Osteoblast (primary cell): ENCODE results near the gene UBASH3A. TPM values are rescaled to one million over a fixed set of nuclear protein-coding genes. Genes with fewer than 3 reads are reported as not detected.

Experiments used
- DNase-seq: peaks from one replicate; pipeline ENCODE4 v3.0.0; 2011; ENCODE audit warnings: low spot score, mixed read lengths; ENCODE audit not compliant: insufficient read length; ENCODE audit errors: missing footprints
- H2AFZ ChIP-seq: 2 replicates; pipeline ENCODE4 v1.6.0; 2011; ENCODE audit warnings: mild to moderate bottlenecking, low read length
- H3K27ac ChIP-seq: 2 replicates; pipeline ENCODE4 v1.5.1; 2011; ENCODE audit warnings: mild to moderate bottlenecking, low read depth, low read length, moderate library complexity
- H3K27me3 ChIP-seq: 2 replicates; pipeline ENCODE4 v1.6.0; 2012; ENCODE audit warnings: mild to moderate bottlenecking, control low read depth, inconsistent platforms, low read length, moderate library complexity; ENCODE audit not compliant: insufficient read depth
- H3K36me3 ChIP-seq: 2 replicates; pipeline ENCODE4 v1.5.1; 2011; ENCODE audit warnings: mild to moderate bottlenecking, low read length, control low read depth, moderate library complexity; ENCODE audit not compliant: insufficient read depth
- H3K4me1 ChIP-seq: 2 replicates; pipeline ENCODE4 v1.5.1; 2011; ENCODE audit warnings: mild to moderate bottlenecking, low read length, control low read depth, moderate library complexity; ENCODE audit not compliant: insufficient read depth
- H3K4me2 ChIP-seq: 2 replicates; pipeline ENCODE4 v1.6.0; 2011; ENCODE audit warnings: mild to moderate bottlenecking, low read length; ENCODE audit not compliant: insufficient read depth
- H3K4me3 ChIP-seq: fragments of 200-600 bp; sonication (generic); 3 replicates; pipeline ENCODE4 v1.5.1; 2012; ENCODE audit warnings: mild to moderate bottlenecking, low read length, inconsistent platforms; ENCODE audit not compliant: insufficient read depth
- H3K79me2 ChIP-seq: 2 replicates; pipeline ENCODE4 v1.6.0; 2012; ENCODE audit warnings: mild to moderate bottlenecking, low read length, control low read depth, inconsistent platforms; ENCODE audit not compliant: insufficient read depth
- H3K9me3 ChIP-seq: 2 replicates; pipeline ENCODE4 v1.5.1; 2011; ENCODE audit warnings: low read depth, low read length, control low read depth
- H4K20me1 ChIP-seq: 2 replicates; pipeline ENCODE4 v1.6.0; 2012; ENCODE audit warnings: mild to moderate bottlenecking, low read length, control low read depth; ENCODE audit not compliant: insufficient read depth
- CTCF ChIP-seq: IDR thresholded peaks from 2 replicates; pipeline ENCODE4 v1.5.1; 2011; ENCODE audit warnings: mild to moderate bottlenecking, low read depth, low read length, moderate library complexity; ENCODE audit errors: extremely low read depth
- total RNA-seq: library from RNA; depleted of rRNA; stranded (reverse); fragments of >200 nt; gene quantifications from 2 replicates; pipeline ENCODE4 v1.2.3, GENCODE V29; 2012

Gene UBASH3A
- total RNA-seq, 1 donor: not detected

GRCh38 chr21:42362198-42362597, 41.5 kb upstream of the UBASH3A start:
- H2AFZ ChIP-seq: no peak overlapping the region
- no peaks in the 10 kb centered on the region for H3K79me2 ChIP-seq
- H3K27me3 ChIP-seq: no peaks in the 10 kb centered on the region
- no peaks in the 10 kb centered on the region for H3K4me1 ChIP-seq
- H3K9me3 ChIP-seq: no peaks in the 10 kb centered on the region
- no peak for DNase-seq
- H4K20me1 ChIP-seq: no peaks in the 10 kb centered on the region
- H3K27ac ChIP-seq: no peak overlapping the region
- no peak overlapping the region for H3K4me2 ChIP-seq
- no peak for TF ChIP-seq CTCF
- no peak overlapping the region for H3K4me3 ChIP-seq
- no peaks in the 10 kb centered on the region for H3K36me3 ChIP-seq

- TF ChIP-seq CTCF: no peak
- Histone ChIP-seq H3K27me3 (no peaks in the 10 kb centered on the region), H4K20me1 (no peaks in the 10 kb centered on the region), H3K27ac (no peak overlapping the region), H3K79me2 (no peaks in the 10 kb centered on the region), H3K4me3 (no peak overlapping the region), H3K4me1 (no peaks in the 10 kb centered on the region), H3K36me3 (no peaks in the 10 kb centered on the region), H3K4me2 (no peak overlapping the region), H2AFZ (no peak overlapping the region), H3K9me3 (no peaks in the 10 kb centered on the region)
- no peak for DNase-seq
These were observed 41.0 kb upstream of the UBASH3A start for GRCh38 chr21:42362700-42363099.

- Histone ChIP-seq H3K4me2 (no peak overlapping the region), H3K4me1 (no peaks in the 10 kb centered on the region), H3K27me3 (no peaks in the 10 kb centered on the region), H3K9me3 (no peaks in the 10 kb centered on the region), H3K79me2 (no peaks in the 10 kb centered on the region), H2AFZ (no peak overlapping the region), H3K27ac (no peak overlapping the region), H4K20me1 (no peaks in the 10 kb centered on the region), H3K36me3 (no peaks in the 10 kb centered on the region), H3K4me3 (no peak overlapping the region)
- DNase-seq: no peak
- no peak for TF ChIP-seq CTCF
These were observed 40.4 kb upstream of the UBASH3A start for GRCh38 chr21:42363312-42363711.

- no peaks in the 10 kb centered on the region for H3K79me2 ChIP-seq
- no peak overlapping the region for H2AFZ ChIP-seq
- no peaks in the 10 kb centered on the region for H4K20me1 ChIP-seq
- no peak overlapping the region for H3K4me3 ChIP-seq
- H3K4me1 ChIP-seq: no peaks in the 10 kb centered on the region
- no peak overlapping the region for H3K4me2 ChIP-seq
- no peaks in the 10 kb centered on the region for H3K27me3 ChIP-seq
- H3K9me3 ChIP-seq: no peaks in the 10 kb centered on the region
- H3K36me3 ChIP-seq: no peaks in the 10 kb centered on the region
- DNase-seq: no peak
- H3K27ac ChIP-seq: no peak overlapping the region
- TF ChIP-seq CTCF: no peak
These were observed 39.3 kb upstream of the UBASH3A start for GRCh38 chr21:42364304-42364865.
